ENCODE results near the gene SH3TC1.

Gene SH3TC1

GRCh38 chr4:8290701-8290970 is 91.5 kb downstream of the SH3TC1 start:
- no peak for DNase-seq (ENCODE audit: low read depth in 1 of 2, low spot score in 1 of 2)
- no peak for TF ChIP-seq JUND (IDR thresholded peaks at IDR 0.05; ENCODE audit: low read depth)
- in situ Hi-C loops (cut with HindIII; ENCODE audit: low pct_unique_long_range_greater_than_20kb, low sequenced_read_pairs), result no loop called here

All from T47D (cell line).